Activated naive CD4-positive, alpha-beta T cell treated with anti-CD3 and anti-CD28 coated beads for 36 hours (primary cell): ENCODE data around the gene ENO4. TPM values are rescaled to one million over a fixed set of nuclear protein-coding genes. Genes with fewer than 3 reads are reported as not detected.

ENCODE experiments used
- CTCF ChIA-PET: fragments of 350-600 bp; sonication (Branson Sonifier 250); formaldehyde crosslinking; loops from one replicate; lab custom pipeline; 2021; ENCODE audit warnings: antibody characterized with exemption; lab: Charles Lee
- DNase-seq: peaks from one replicate; pipeline ENCODE4 v3.0.0-alpha.2; 2020
- H3K27ac Mint-ChIP-seq: one replicate; pipeline ENCODE4 v1.8.0; 2021; ENCODE audit warnings: mild to moderate bottlenecking, mixed read lengths
- H3K27me3 Mint-ChIP-seq: one replicate; pipeline ENCODE4 v1.8.0; 2021; ENCODE audit warnings: low read depth, mixed read lengths
- H3K36me3 Mint-ChIP-seq: one replicate; pipeline ENCODE4 v1.8.0; 2021; ENCODE audit warnings: low read depth, mixed read lengths
- H3K4me1 Mint-ChIP-seq: one replicate; pipeline ENCODE4 v1.8.0; 2021; ENCODE audit warnings: low read depth, mixed read lengths
- H3K4me3 Mint-ChIP-seq: one replicate; pipeline ENCODE4 v1.8.0; 2021; ENCODE audit warnings: mild to moderate bottlenecking, moderate library complexity, mixed read lengths
- H3K9me3 Mint-ChIP-seq: one replicate; pipeline ENCODE4 v1.8.0; 2021; ENCODE audit warnings: mixed read lengths
- intact Hi-C: fragments of 100-400 bp; cut with micrococcal nuclease; formaldehyde crosslinking; loops from one replicate; pipeline ENCODE4 v1.15.1; 2023
- total RNA-seq, 2 experiments: library from RNA; stranded (reverse); gene quantifications; one replicate each; pipeline ENCODE4 v1.2.3, GENCODE V29; 2021

The ENO4 gene
- total RNA-seq, 2 experiments from 2014 or later, result not detected

- H3K27me3 Mint-ChIP-seq, result peaks cover 11% of the 10 kb centered on the region
- H3K36me3 Mint-ChIP-seq, result no peaks in the 10 kb centered on the region
- no peaks in the 10 kb centered on the region for H3K9me3 Mint-ChIP-seq
- no peak for DNase-seq
- H3K4me3 Mint-ChIP-seq, result no peak overlapping the region
- CTCF ChIA-PET, result interaction anchor here (1.1 kb wide), 1 partner anchor 47 kb away, joined by 3 read pairs; no protein-coding TSS in a partner anchor
- intact Hi-C loops, result no loop called here
- H3K27ac Mint-ChIP-seq, result no peak overlapping the region
- H3K4me1 Mint-ChIP-seq, result no peaks in the 10 kb centered on the region
Observed at GRCh38 chr10:116833986-116834985, 15.0 kb upstream of the ENO4 start.

DNA sequence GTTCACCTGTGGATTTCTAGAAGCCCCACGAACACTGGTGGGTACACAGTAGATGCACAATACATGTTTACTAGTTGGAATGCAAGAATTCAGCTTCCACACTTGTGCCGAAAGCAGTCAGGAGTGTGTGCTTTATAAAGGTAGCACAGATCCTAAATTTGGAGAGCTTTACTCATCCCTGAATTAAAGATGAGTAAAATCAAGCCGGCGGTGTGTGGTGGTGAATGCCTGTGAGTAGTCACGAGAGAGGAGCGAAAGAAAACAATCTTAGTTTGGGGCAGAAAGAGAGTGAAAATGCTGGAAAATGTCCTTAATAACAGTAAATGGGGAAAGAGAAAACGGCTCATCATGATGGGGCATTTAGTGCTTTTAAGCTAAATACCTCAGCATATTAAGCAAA is 13.6 kb upstream of the ENO4 start:
- Mint-ChIP-seq H3K4me3 (no peak overlapping the region), H3K36me3 (no peaks in the 10 kb centered on the region), H3K4me1 (no peaks in the 10 kb centered on the region), H3K27ac (no peak overlapping the region), H3K27me3 (peaks cover 11% of the 10 kb centered on the region), H3K9me3 (no peaks in the 10 kb centered on the region)
- DNase-seq, result no peak
- CTCF ChIA-PET, result interaction anchor here (0.6 to 1.1 kb wide), 2 partner anchors 48 to 1626 kb away, joined by 3 read pairs; no protein-coding TSS in a partner anchor
- intact Hi-C loops, result no loop called here

GRCh38 chr10:116836083-116836482 is 13.2 kb upstream of the ENO4 start:
- Mint-ChIP-seq H3K4me1 (no peaks in the 10 kb centered on the region), H3K4me3 (no peak overlapping the region), H3K27ac (no peak overlapping the region), H3K36me3 (no peaks in the 10 kb centered on the region), H3K9me3 (no peaks in the 10 kb centered on the region), H3K27me3 (peaks cover 11% of the 10 kb centered on the region)
- intact Hi-C loops, result no loop called here
- DNase-seq, result no peak
- CTCF ChIA-PET, result interaction anchor here (1.1 kb wide), 1 partner anchor 48 kb away, joined by 3 read pairs; no protein-coding TSS in a partner anchor

- Mint-ChIP-seq H3K36me3 (no peaks in the 10 kb centered on the region), H3K4me3 (no peak overlapping the region), H3K9me3 (no peaks in the 10 kb centered on the region), H3K4me1 (no peaks in the 10 kb centered on the region), H3K27ac (no peak overlapping the region), H3K27me3 (peaks cover 11% of the 10 kb centered on the region)
- CTCF ChIA-PET, result interaction anchor here (0.6 to 1.5 kb wide), 2 partner anchors 338 to 413 kb away, joined by 3 to 6 read pairs; no protein-coding TSS in a partner anchor
- DNase-seq, result no peak
- intact Hi-C loops, result no loop called here
Observed at GRCh38 chr10:116836902-116837523, 12.3 kb upstream of the ENO4 start.

- intact Hi-C loops, result no loop called here
- CTCF ChIA-PET, result interaction anchor here (1.5 kb wide), 1 partner anchor 337 kb away, joined by 6 read pairs; no protein-coding TSS in a partner anchor
- DNase-seq, result no peak
- H3K27me3 Mint-ChIP-seq, result peaks cover 11% of the 10 kb centered on the region
- H3K4me3 Mint-ChIP-seq, result no peak overlapping the region
- H3K27ac Mint-ChIP-seq, result no peak overlapping the region
- H3K36me3 Mint-ChIP-seq, result no peaks in the 10 kb centered on the region
- H3K9me3 Mint-ChIP-seq, result no peaks in the 10 kb centered on the region
- H3K4me1 Mint-ChIP-seq, result no peaks in the 10 kb centered on the region
Observed at GRCh38 chr10:116838143-116838725, 11.1 kb upstream of the ENO4 start.

GRCh38 chr10:116840389-116841075 is 8.8 kb upstream of the ENO4 start:
- Mint-ChIP-seq H3K4me3 (no peak overlapping the region), H3K9me3 (no peaks in the 10 kb centered on the region), H3K27ac (no peak overlapping the region), H3K36me3 (no peaks in the 10 kb centered on the region), H3K27me3 (peaks cover 19% of the 10 kb centered on the region), H3K4me1 (no peaks in the 10 kb centered on the region)
- DNase-seq, result no peak
- intact Hi-C loops, result no loop called here
- CTCF ChIA-PET, result interaction anchor here (0.6 kb wide), 1 partner anchor 63 kb away, joined by 4 read pairs; no protein-coding TSS in a partner anchor

GRCh38 chr10:116845823-116846222 is 3.5 kb upstream of the ENO4 start:
- Mint-ChIP-seq H3K9me3 (no peaks in the 10 kb centered on the region), H3K27me3 (peaks cover 46% of the 10 kb centered on the region), H3K4me3 (no peak overlapping the region), H3K36me3 (no peaks in the 10 kb centered on the region), H3K4me1 (peaks cover 13% of the 10 kb centered on the region), H3K27ac (no peak overlapping the region)
- CTCF ChIA-PET, result interaction anchor here (1.1 to 2.2 kb wide), 2 partner anchors 164 to 321 kb away, joined by 3 to 6 read pairs; no protein-coding TSS in a partner anchor
- no peak for DNase-seq
- intact Hi-C loops, result no loop called here

GRCh38 chr10:116848032-116848943 is 1.0 kb upstream of the ENO4 start:
- peak overlapping the region; percentile 5 for H3K4me3 Mint-ChIP-seq

GRCh38 chr10:116848944-116849247 is 403 bp upstream of the ENO4 start:
- no peaks in the 10 kb centered on the region for H3K9me3 Mint-ChIP-seq
- no peak for DNase-seq
- intact Hi-C loops, result loop anchor here (1.0 to 2.0 kb wide), 2 partner anchors 318 to 326 kb away; no protein-coding TSS in a partner anchor
- no peak overlapping the region for H3K27ac Mint-ChIP-seq
- peaks cover 13% of the 10 kb centered on the region for H3K4me1 Mint-ChIP-seq
- no peak overlapping the region for H3K4me3 Mint-ChIP-seq
- no peaks in the 10 kb centered on the region for H3K36me3 Mint-ChIP-seq
- peaks cover 58% of the 10 kb centered on the region for H3K27me3 Mint-ChIP-seq
- CTCF ChIA-PET, result no interaction called here

More at GRCh38 chr10:116848032-116848943, 1.0 kb upstream of the ENO4 start:
- Mint-ChIP-seq H3K4me1 (peaks cover 13% of the 10 kb centered on the region), H3K27me3 (peaks cover 60% of the 10 kb centered on the region), H3K36me3 (no peaks in the 10 kb centered on the region), H3K9me3 (no peaks in the 10 kb centered on the region), H3K27ac (no peak overlapping the region)
- DNase-seq, result peak; percentile 59
- intact Hi-C loops, result loop anchor here (1.0 to 2.0 kb wide), 2 partner anchors 319 to 327 kb away; no protein-coding TSS in a partner anchor
- CTCF ChIA-PET, result interaction anchor here (2.2 kb wide), 1 partner anchor 319 kb away, joined by 6 read pairs; no protein-coding TSS in a partner anchor

DNA sequence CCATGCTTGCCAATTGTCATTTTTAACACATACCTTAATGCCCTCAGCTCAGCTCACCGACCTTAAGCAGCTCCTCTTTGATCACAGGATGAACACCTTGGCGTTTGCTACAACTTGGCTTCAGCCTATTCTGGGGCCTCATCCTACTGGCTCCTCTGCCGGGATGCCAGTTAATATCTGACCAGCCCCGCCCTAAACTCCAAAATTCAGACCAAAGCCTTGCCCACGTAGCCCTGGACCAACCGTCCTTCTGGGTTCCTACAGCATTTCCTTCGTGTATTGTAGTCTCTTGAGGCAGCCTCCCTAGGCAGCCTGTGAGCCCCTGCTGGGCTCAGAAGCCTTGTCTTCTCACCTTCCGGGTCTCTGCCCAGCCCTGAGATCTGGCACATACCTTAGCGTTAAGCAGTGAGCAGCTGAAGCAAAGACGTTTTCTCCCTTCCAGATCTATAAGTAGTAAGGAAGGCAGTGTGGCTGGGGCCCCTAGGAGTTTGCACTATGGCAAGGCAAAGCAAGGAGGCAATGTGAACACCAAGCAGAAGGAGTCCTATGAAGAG is 836 bp downstream of the ENO4 start:
- Mint-ChIP-seq H3K9me3 (no peaks in the 10 kb centered on the region), H3K36me3 (no peaks in the 10 kb centered on the region), H3K27me3 (peaks cover 55% of the 10 kb centered on the region), H3K27ac (no peak overlapping the region), H3K4me1 (peaks cover 13% of the 10 kb centered on the region), H3K4me3 (peak overlapping the region; percentile 7)
- DNase-seq, result no peak
- CTCF ChIA-PET, result no interaction called here
- intact Hi-C loops, result no loop called here
